ACC112 (cell line): ENCODE results near the gene POLRMT.

Experiments
- H2AFZ ChIP-seq: fragments of 200-600 bp; sonication (generic); one replicate; pipeline ENCODE4 v1.6.0; 2017; ENCODE audit warnings: antibody characterized with exemption, low read length; ENCODE audit not compliant: unreplicated experiment
- H3K27ac ChIP-seq: fragments of 200-600 bp; sonication (generic); 2 replicates; pipeline ENCODE4 v1.5.1; 2014; ENCODE audit warnings: low read depth, mild to moderate bottlenecking, antibody characterized with exemption, low read length, moderate library complexity
- H3K27me3 ChIP-seq: fragments of 200-600 bp; sonication (generic); 2 replicates; pipeline ENCODE4 v1.6.1; 2014; ENCODE audit warnings: mild to moderate bottlenecking, antibody characterized with exemption, low read length, moderate library complexity, mixed read lengths; ENCODE audit not compliant: insufficient read depth
- H3K36me3 ChIP-seq: fragments of 200-600 bp; sonication (generic); 2 replicates; pipeline ENCODE4 v1.6.1; 2016; ENCODE audit warnings: mild to moderate bottlenecking, antibody characterized with exemption, low read length, moderate library complexity, mixed read lengths; ENCODE audit not compliant: insufficient read depth
- H3K4me1 ChIP-seq: fragments of 200-600 bp; sonication (generic); one replicate; pipeline ENCODE4 v1.6.1; 2016; ENCODE audit warnings: low read length, mixed read lengths; ENCODE audit not compliant: insufficient read depth, unreplicated experiment, control insufficient read depth
- H3K4me3 ChIP-seq: fragments of 200-600 bp; sonication (generic); 2 replicates; pipeline ENCODE4 v1.5.1; 2014; ENCODE audit warnings: mild to moderate bottlenecking, low read depth, low read length
- H3K79me2 ChIP-seq: fragments of 200-600 bp; sonication (generic); one replicate; pipeline ENCODE4 v1.6.0; 2016; ENCODE audit warnings: low read length; ENCODE audit not compliant: control insufficient read depth, unreplicated experiment, insufficient read depth

POLRMT gene

GRCh38 chr19:616062-616700 lies 17.2 kb downstream of the POLRMT start:
- H3K4me3 ChIP-seq: no peak overlapping the region
- no peaks in the 10 kb centered on the region for H3K36me3 ChIP-seq
- no peak overlapping the region for H3K27ac ChIP-seq
- H3K79me2 ChIP-seq: no peaks in the 10 kb centered on the region
- H3K27me3 ChIP-seq: no peaks in the 10 kb centered on the region
- no peak overlapping the region for H2AFZ ChIP-seq
- peaks cover 7% of the 10 kb centered on the region for H3K4me1 ChIP-seq

GRCh38 chr19:615619-616018 lies 17.7 kb downstream of the POLRMT start:
- Histone ChIP-seq H3K79me2 (no peaks in the 10 kb centered on the region), H3K27me3 (no peaks in the 10 kb centered on the region), H3K27ac (no peak overlapping the region), H3K4me1 (peaks cover 13% of the 10 kb centered on the region), H3K4me3 (no peak overlapping the region), H2AFZ (no peak overlapping the region), H3K36me3 (no peaks in the 10 kb centered on the region)

GRCh38 chr19:613732-614567 lies 19.4 kb downstream of the POLRMT start:
- H3K4me3 ChIP-seq: no peak overlapping the region
- H3K27me3 ChIP-seq: no peaks in the 10 kb centered on the region
- peaks cover 18% of the 10 kb centered on the region for H3K4me1 ChIP-seq
- H3K36me3 ChIP-seq: no peaks in the 10 kb centered on the region
- no peaks in the 10 kb centered on the region for H3K79me2 ChIP-seq
- no peak overlapping the region for H2AFZ ChIP-seq
- no peak overlapping the region for H3K27ac ChIP-seq

GRCh38 chr19:612941-613340 lies 20.4 kb downstream of the POLRMT start:
- no peak overlapping the region for H2AFZ ChIP-seq
- no peaks in the 10 kb centered on the region for H3K79me2 ChIP-seq
- no peaks in the 10 kb centered on the region for H3K27me3 ChIP-seq
- H3K4me1 ChIP-seq: peaks cover 18% of the 10 kb centered on the region
- H3K36me3 ChIP-seq: no peaks in the 10 kb centered on the region
- H3K4me3 ChIP-seq: no peak overlapping the region
- no peak overlapping the region for H3K27ac ChIP-seq

GRCh38 chr19:611481-611868 lies 21.9 kb downstream of the POLRMT start:
- Histone ChIP-seq H3K36me3 (no peaks in the 10 kb centered on the region), H3K27ac (peak overlapping the region; percentile 91), H3K27me3 (no peaks in the 10 kb centered on the region), H3K79me2 (no peaks in the 10 kb centered on the region), H3K4me3 (0 out of 2 replicates have a peak overlapping the region, but pooled peaks have one; percentile 17), H2AFZ (no peak overlapping the region), H3K4me1 (peaks cover 18% of the 10 kb centered on the region)

GRCh38 chr19:610801-611480 lies 22.4 kb downstream of the POLRMT start:
- H3K36me3 ChIP-seq: no peaks in the 10 kb centered on the region
- H3K27ac ChIP-seq: peak overlapping the region; percentile 91
- H3K27me3 ChIP-seq: no peaks in the 10 kb centered on the region
- peaks cover 18% of the 10 kb centered on the region for H3K4me1 ChIP-seq
- H3K4me3 ChIP-seq: peak overlapping the region; percentile 17; the same call in 1 of the 2 replicates
- H2AFZ ChIP-seq: peak overlapping the region; percentile 2
- no peaks in the 10 kb centered on the region for H3K79me2 ChIP-seq

- Histone ChIP-seq H3K4me1 (peaks cover 18% of the 10 kb centered on the region), H3K27ac (peak overlapping the region; percentile 91), H3K27me3 (no peaks in the 10 kb centered on the region), H2AFZ (peak overlapping the region; percentile 2), H3K79me2 (no peaks in the 10 kb centered on the region), H3K36me3 (no peaks in the 10 kb centered on the region), H3K4me3 (peak overlapping the region; percentile 17; the same call in 1 of the 2 replicates)
Observed at GRCh38 chr19:610071-610800, 23.1 kb downstream of the POLRMT start.

- Histone ChIP-seq H3K4me3 (no peak overlapping the region), H3K79me2 (no peaks in the 10 kb centered on the region), H2AFZ (no peak overlapping the region), H3K4me1 (peaks cover 18% of the 10 kb centered on the region), H3K36me3 (no peaks in the 10 kb centered on the region), H3K27ac (no peak overlapping the region), H3K27me3 (no peaks in the 10 kb centered on the region)
Observed at GRCh38 chr19:609004-609346, 24.4 kb downstream of the POLRMT start.

- Histone ChIP-seq H3K27me3 (no peaks in the 10 kb centered on the region), H3K27ac (no peak overlapping the region), H3K79me2 (no peaks in the 10 kb centered on the region), H3K4me3 (no peak overlapping the region), H3K4me1 (peaks cover 18% of the 10 kb centered on the region), H3K36me3 (no peaks in the 10 kb centered on the region), H2AFZ (no peak overlapping the region)
Observed at GRCh38 chr19:608155-609003, 25.0 kb downstream of the POLRMT start.
